Tibial nerve (tissue), 4 donors: ENCODE results near the gene MZF1. TPM values are rescaled to one million over a fixed set of nuclear protein-coding genes. Genes with fewer than 3 reads are reported as not detected.

Source experiments
- DNase-seq, 2 donors: peaks; one replicate each; pipeline ENCODE4 v3.0.0-alpha.2; 2019; ENCODE audit warnings: low spot score in 2 of 2
- H3K27ac ChIP-seq, 4 donors: fragments of 200-600 bp; sonication (generic) in 3 of 4; one replicate each; pipeline ENCODE4 v1.5.1; 2017 to 2019; ENCODE audit warnings: mild to moderate bottlenecking in 1 of 4
- H3K27me3 ChIP-seq, 2 donors: fragments of 200-600 bp; sonication (generic) in 1 of 2; one replicate each; pipeline versions ENCODE4 v1.5.1 to v1.6.0; 2017 to 2019
- H3K36me3 ChIP-seq, 3 donors: fragments of 200-600 bp; sonication (generic); one replicate each; pipeline ENCODE4 v1.5.1; 2018 to 2019
- H3K4me1 ChIP-seq, 4 donors: fragments of 200-600 bp; sonication (generic) in 3 of 4; one replicate each; pipeline ENCODE4 v1.5.1; 2017 to 2019
- H3K4me3 ChIP-seq, 4 donors: fragments of 200-600 bp; sonication (generic) in 3 of 4; one replicate each; pipeline ENCODE4 v1.5.1; 2017 to 2019; ENCODE audit warnings: mild to moderate bottlenecking in 1 of 4, moderate library complexity in 1 of 4
- H3K9me3 ChIP-seq, 4 donors: fragments of 200-600 bp; sonication (generic) in 3 of 4; one replicate each; pipeline ENCODE4 v1.5.1; 2017 to 2019
- CTCF ChIP-seq, 5 experiments: fragments of 200-600 bp in 3 of 5; fragments of 450-650 bp in 2 of 5; sonication (generic) in 3 of 5; IDR thresholded peaks; one replicate each; pipeline ENCODE4 v1.5.1; 2016 to 2019; ENCODE audit warnings: antibody characterized with exemption in 5 of 5, mild to moderate bottlenecking in 3 of 5, moderate library complexity in 2 of 5
- EP300 ChIP-seq, 2 donors: sonication (generic); formaldehyde crosslinking; IDR thresholded peaks; one replicate each; pipeline ENCODE4 v1.6.1; 2017; ENCODE audit warnings: antibody characterized with exemption in 2 of 2, mild to moderate bottlenecking in 1 of 2
- POLR2A ChIP-seq, 2 donors: fragments of 450-650 bp; IDR thresholded peaks; one replicate each; pipeline ENCODE4 v1.6.1; 2017; ENCODE audit warnings: antibody characterized with exemption in 2 of 2, mild to moderate bottlenecking in 2 of 2, moderate library complexity in 2 of 2
- WGBS, 2 donors: methylation state at CpG; one replicate each; pipeline ENCODE4 v1.1.5; 2018; 5-methylcytosine and 5-hydroxymethylcytosine counted together
- total RNA-seq, 4 donors: library from RNA; depleted of rRNA; stranded (reverse); fragments of >200 nt; gene quantifications; one replicate each; pipeline ENCODE4 v1.1.0, GENCODE V29; 2016

MZF1 gene
- total RNA-seq, 4 donors from 2014 or later, result 41.6 to 88.8 (median 52.5) TPM

DNA sequence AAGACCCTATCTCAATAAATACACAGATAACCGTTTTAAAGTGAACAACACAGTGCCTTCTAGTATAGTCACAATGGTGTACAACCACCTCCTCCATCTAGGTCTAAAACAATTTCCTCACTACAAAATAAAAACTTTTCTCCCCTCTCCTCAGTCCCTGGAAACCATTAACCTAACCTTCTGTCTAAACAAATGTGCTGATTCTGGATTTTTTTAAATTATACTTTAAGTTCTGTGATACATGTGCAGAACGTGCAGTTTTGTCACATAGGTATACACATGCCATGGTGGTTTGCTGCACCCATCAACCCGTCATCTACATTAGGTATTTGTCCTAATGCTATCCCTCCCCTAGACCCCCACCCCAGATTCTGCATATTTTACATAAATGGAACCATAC lies 43.7 kb downstream of the MZF1 start:
- Histone ChIP-seq H3K36me3 (no peaks in the 10 kb centered on the region), H3K27ac (no peak overlapping the region), H3K27me3 (peaks cover 0 to 23% of the 10 kb centered on the region in 2 donors), H3K4me3 (no peak overlapping the region), H3K9me3 (no peaks in the 10 kb centered on the region), H3K4me1 (no peaks in the 10 kb centered on the region)
- 70 to 74% methylated on average over 3 of the region's 3 CpGs for WGBS, 2 donors
- TF ChIP-seq CTCF (IDR thresholded peaks at IDR 0.05) (no peak), POLR2A (IDR thresholded peaks at IDR 0.05) (no peak), EP300 (IDR thresholded peaks at IDR 0.05) (no peak)
- no peak for DNase-seq

DNA sequence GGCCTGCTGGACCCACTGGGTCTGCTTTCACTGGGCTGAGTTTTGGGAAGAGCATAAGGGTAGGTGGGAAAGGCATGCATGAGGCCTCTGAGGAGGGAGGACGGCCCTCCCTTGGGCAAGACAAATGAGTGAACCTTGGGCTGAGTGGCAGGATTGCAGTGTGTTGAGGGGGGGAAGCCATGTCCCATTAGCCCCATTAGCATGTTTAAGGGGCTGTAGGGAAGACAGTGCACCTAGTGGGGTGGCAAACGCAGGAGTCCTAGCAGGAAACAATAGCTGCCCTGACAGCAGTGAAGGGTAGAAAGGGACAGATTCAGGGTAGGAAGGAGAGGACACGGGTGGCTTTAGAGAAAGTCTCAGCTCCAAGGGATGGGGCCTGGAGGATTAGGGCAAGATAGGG lies 50.4 kb downstream of the MZF1 start:
- Histone ChIP-seq H3K4me3 (no peak overlapping the region), H3K27ac (no peak overlapping the region), H3K27me3 (no peaks in the 10 kb centered on the region), H3K4me1 (peaks cover 3 to 20% (median 17%) of the 10 kb centered on the region in 4 donors), H3K9me3 (no peaks in the 10 kb centered on the region), H3K36me3 (peaks cover 0 to under 1% (median 0%) of the 10 kb centered on the region in 3 donors)
- TF ChIP-seq POLR2A (IDR thresholded peaks at IDR 0.05) (no peak), CTCF (IDR thresholded peaks at IDR 0.05) (no peak), EP300 (IDR thresholded peaks at IDR 0.05) (no peak)
- WGBS, 2 donors, result 88% methylated on average over 3 of the region's 3 CpGs
- DNase-seq, result no peak

GRCh38 chr19:58521651-58522050 lies 51.5 kb downstream of the MZF1 start:
- H3K27ac ChIP-seq, result peak overlapping the region in 1 of 4 donors; percentile 20

GRCh38 chr19:58520257-58520599 lies 52.9 kb downstream of the MZF1 start:
- peak overlapping the region; percentile 85 to 98 (median 94) for H3K27ac ChIP-seq
- TF ChIP-seq POLR2A (IDR thresholded peaks at IDR 0.05) (no peak), CTCF (IDR thresholded peaks at IDR 0.05) (no peak), EP300 (IDR thresholded peaks at IDR 0.05) (no peak)
- H3K4me1 ChIP-seq, result peaks cover 3 to 44% (median 20%) of the 10 kb centered on the region in 4 donors
- WGBS, 2 donors, result 6 to 14% methylated on average over 6 to 7 of the region's 7 CpGs
- no peaks in the 10 kb centered on the region for H3K9me3 ChIP-seq
- no peak for DNase-seq
- H3K36me3 ChIP-seq, result peaks cover 0 to 26% (median 12%) of the 10 kb centered on the region in 3 donors
- H3K27me3 ChIP-seq, result no peaks in the 10 kb centered on the region
- peak overlapping the region; percentile 64 to 88 (median 64) for H3K4me3 ChIP-seq

More at GRCh38 chr19:58521651-58522050, 51.5 kb downstream of the MZF1 start:
- Histone ChIP-seq H3K36me3 (peaks cover 0 to 12% (median 5%) of the 10 kb centered on the region in 3 donors), H3K4me3 (no peak overlapping the region), H3K4me1 (peaks cover 3 to 30% (median 20%) of the 10 kb centered on the region in 4 donors), H3K27me3 (no peaks in the 10 kb centered on the region), H3K9me3 (no peaks in the 10 kb centered on the region)
- 17% methylated on average over 4 of the region's 4 CpGs for WGBS, 2 donors
- TF ChIP-seq EP300 (IDR thresholded peaks at IDR 0.05), result no peak
- no peak for TF ChIP-seq CTCF (IDR thresholded peaks at IDR 0.05)
- no peak for TF ChIP-seq POLR2A (IDR thresholded peaks at IDR 0.05)
- no peak for DNase-seq

- 0% methylated on average over 59 to 62 of the region's 87 CpGs for WGBS, 2 donors
- Histone ChIP-seq H3K36me3 (peaks cover 0 to 27% (median 12%) of the 10 kb centered on the region in 3 donors), H3K27ac (peak within 1 kb of the TSS; percentile 85 to 98 (median 94)), H3K27me3 (no peaks in the 10 kb centered on the region), H3K9me3 (no peaks in the 10 kb centered on the region), H3K4me1 (peaks cover 3 to 50% (median 20%) of the 10 kb centered on the region in 4 donors), H3K4me3 (peak within 1 kb of the TSS; percentile 64 to 88 (median 64))
- TF ChIP-seq EP300 (IDR thresholded peaks at IDR 0.05) (peak; percentile 90 to 96), POLR2A (IDR thresholded peaks at IDR 0.05) (peak; percentile 60 to 70), CTCF (IDR thresholded peaks at IDR 0.05) (peak; percentile 68 to 97 (median 81))
- DNase-seq, result peak; percentile 84 to 86
Measured at GRCh38 chr19:58519355-58520256, 53.5 kb downstream of the MZF1 start, which contains the start of gene ZBTB45. Gene ZBTB45, minus strand, starts transcription at chr19:58519810. Its CDS starts 2,137 bp downstream, at chr19:58517673.
